Measurements from ENCODE around the gene CYTH1.

The CYTH1 gene

GRCh38 chr17:78734793-78735641 lies 47.1 kb downstream of the CYTH1 start:
- no peak for DNase-seq (ENCODE audit: low spot score)

GRCh38 chr17:78732354-78732753 lies 49.7 kb downstream of the CYTH1 start:
- DNase-seq (ENCODE audit: low spot score), result no peak

GRCh38 chr17:78731904-78732303 lies 50.2 kb downstream of the CYTH1 start:
- DNase-seq (ENCODE audit: low spot score), result no peak

- no peak for DNase-seq (ENCODE audit: low spot score)
Measured at GRCh38 chr17:78729641-78730040, 52.4 kb downstream of the CYTH1 start.

GRCh38 chr17:78728495-78728894 lies 53.6 kb downstream of the CYTH1 start:
- no peak for DNase-seq (ENCODE audit: low spot score)

DNA sequence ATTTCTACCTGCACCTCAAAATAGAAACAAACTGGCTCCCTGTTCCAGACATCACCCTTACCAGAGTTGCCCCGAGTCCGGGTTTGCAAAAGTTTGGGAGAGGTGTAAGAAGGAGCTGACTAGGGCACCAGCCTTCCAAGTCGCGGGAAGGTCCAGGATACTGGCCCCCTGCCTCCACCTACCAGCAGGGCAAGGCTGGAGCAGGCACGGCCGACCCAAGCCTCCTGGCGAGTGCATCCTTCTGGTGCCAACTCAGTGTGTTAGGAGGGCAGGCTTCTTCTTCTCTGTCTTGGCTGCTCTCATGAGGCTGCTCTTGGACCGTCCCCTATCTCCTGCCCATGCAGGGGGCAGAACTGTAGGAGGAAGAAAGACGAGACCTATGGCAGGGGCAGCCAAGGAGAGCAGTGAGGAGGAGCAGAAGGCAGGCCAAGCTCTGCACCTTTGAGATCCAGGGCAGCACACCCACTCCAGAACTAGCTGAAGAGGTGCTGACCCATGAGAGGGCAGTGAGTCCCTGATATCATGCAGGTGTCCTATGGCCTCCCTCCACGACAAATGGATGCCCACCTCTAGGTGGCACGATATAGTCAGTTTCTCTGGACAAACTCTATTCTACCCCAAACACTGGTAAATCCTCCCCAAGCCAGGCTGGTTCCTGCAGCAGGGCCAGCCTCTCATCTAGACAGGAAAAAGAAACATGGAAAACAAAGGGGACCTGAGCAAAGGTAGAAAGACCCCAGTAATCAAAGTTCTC lies 54.4 kb downstream of the CYTH1 start:
- DNase-seq (ENCODE audit: low spot score), result no peak

DNA sequence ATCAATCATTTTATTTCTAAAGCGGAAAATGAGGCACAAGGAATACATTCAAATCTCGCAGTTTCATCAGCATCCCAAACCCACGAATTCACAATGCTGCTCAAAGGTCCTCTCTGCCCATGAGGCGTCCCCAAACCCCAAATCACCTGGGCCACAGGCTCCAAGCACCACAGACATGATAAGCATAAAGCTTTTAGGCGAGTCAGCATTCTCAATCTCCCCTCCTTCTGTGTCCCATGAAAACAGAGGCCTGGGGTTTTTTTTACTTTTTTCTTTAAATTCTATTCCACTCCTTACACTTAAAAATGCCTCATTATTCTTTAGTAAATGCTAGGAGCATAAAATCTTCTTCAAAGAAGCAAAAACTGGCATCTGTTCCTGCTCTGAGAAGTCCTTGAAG lies 55.0 kb downstream of the CYTH1 start:
- no peak for DNase-seq (ENCODE audit: low spot score)

DNA sequence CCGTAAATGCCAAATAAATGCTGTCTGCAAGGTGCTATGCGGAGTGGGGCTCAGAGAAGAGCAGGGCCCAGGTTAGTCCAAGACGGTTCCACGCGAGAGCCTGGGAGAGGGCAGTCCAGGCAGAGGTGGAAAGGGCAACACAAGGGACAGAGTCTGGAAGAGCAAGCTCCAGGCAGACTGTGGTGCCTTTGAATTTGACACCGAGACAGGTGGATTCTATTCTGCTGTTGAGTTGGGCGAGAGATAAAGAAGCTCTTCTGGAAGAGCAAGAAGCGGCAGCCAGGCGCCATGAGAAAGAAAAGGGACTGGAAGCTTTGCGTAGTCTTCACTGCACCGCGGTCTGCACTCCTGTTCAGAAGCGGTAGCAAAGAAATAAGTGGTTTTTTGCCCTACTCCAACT lies 55.6 kb downstream of the CYTH1 start:
- DNase-seq (ENCODE audit: low spot score), result no peak

DNA sequence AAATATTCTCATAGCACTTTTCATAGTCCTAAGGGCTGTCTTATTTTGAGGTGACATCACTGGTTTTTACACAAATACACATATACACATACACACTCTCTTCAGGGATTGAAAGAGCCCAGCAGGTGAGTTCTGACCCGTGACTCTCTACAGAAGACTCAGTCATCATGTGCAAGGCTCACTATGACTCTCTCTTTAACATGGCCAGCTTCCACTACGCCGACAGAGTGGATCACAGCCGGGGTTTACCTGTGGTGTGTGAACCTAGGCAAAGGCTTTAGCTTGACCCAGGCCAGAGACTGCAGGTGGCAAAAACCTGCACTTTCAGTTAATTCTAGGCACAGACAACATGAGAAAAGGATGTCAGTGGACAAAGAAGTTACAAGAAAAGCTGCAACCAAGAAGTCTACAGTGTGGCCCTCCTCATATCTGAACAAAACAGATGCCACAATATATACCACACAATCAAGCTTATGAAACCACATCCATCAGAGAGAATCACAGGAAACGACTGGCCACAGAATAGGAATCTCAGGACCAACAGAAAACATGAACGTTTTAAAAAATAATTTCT lies 56.5 kb downstream of the CYTH1 start:
- DNase-seq (ENCODE audit: low spot score), result no peak

GRCh38 chr17:78724999-78725398 lies 57.1 kb downstream of the CYTH1 start:
- no peak for DNase-seq (ENCODE audit: low spot score)

DNA sequence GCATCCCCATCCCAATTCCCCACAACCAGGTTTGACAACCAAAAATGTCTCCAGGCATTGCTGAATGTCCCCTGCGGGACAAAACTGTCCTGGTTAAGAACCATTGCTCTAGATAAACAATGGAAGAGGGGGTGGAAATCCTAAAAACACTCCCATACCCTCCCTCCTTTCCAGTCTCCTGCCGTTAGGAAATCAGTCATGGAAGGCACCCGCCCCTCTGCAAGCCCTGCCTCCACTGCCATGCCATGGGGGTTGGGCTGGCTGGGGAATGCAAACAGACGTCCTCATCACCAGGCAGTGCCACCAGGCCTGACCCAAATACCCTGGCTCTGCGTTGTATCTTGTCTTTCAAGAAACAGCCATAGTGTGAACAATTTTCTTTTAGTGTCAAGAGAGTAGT lies 57.5 kb downstream of the CYTH1 start:
- no peak for DNase-seq (ENCODE audit: low spot score)

DNA sequence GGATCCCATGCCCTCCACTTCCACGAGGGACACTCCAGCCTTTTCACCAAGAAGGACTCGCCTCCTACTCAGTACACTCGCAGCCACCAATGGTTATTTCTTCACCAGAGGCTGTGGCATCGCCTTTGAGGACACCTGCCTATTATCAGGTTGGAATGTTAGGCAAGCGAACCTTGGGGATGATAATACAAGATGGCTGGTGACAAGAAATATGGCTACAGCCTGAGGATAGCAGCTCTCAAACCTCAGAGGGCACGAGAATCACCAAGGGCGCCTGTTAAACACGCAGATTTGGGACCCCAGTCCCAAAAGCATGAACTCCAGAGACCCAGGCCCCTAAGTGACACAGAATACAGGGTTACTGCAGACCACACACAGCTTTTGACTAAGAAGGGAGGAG lies 58.1 kb downstream of the CYTH1 start:
- DNase-seq (ENCODE audit: low spot score), result no peak

DNA sequence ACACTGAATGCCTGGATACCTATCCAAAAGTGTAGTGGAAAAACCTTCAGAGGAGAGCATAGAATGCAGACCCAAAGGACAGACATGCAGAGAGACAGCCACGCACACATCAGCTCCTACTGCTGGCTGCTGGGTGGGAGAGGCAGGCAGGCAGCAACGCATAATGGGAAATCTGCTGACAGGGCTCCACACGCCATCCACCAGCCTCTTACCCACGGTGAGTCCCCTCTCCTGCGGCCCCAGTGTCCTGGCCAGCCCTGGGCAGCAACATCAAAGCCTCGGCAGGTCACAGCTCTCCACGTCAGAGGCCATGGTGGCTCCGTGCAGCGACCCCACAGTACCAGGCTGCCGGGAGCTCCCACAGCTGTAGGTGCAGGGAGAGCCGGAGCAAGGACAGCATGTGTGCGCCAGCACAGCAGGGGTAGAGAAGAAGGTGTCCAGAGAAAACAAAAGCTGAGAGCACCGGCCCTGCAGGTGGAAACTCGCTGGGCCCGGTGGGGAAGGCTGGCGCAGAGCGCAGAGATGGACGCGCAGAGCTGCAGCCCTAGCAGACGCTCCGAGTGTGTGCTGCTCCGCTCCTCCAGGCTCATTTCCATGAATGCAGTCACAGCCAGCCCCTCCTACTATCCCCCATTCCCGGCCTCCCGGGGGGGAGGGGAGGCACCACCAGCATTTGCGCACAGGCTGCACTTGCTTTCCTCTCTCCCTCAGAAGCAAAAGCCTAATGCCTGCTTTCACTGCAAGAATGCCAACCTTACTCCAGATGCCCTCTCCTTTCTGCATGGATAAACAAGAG lies 58.9 kb downstream of the CYTH1 start:
- no peak for DNase-seq (ENCODE audit: low spot score)

GRCh38 chr17:78722246-78722761 lies 59.8 kb downstream of the CYTH1 start:
- no peak for DNase-seq (ENCODE audit: low spot score)

- no peak for DNase-seq (ENCODE audit: low spot score)
Measured at GRCh38 chr17:78719630-78720298, 62.3 kb downstream of the CYTH1 start.

GRCh38 chr17:78718575-78719208 lies 63.4 kb downstream of the CYTH1 start:
- no peak for DNase-seq (ENCODE audit: low spot score)

GRCh38 chr17:78717431-78717980 lies 64.6 kb downstream of the CYTH1 start:
- DNase-seq (ENCODE audit: low spot score), result no peak

GRCh38 chr17:78716814-78717393 lies 65.2 kb downstream of the CYTH1 start:
- DNase-seq (ENCODE audit: low spot score), result peak; percentile 22

DNA sequence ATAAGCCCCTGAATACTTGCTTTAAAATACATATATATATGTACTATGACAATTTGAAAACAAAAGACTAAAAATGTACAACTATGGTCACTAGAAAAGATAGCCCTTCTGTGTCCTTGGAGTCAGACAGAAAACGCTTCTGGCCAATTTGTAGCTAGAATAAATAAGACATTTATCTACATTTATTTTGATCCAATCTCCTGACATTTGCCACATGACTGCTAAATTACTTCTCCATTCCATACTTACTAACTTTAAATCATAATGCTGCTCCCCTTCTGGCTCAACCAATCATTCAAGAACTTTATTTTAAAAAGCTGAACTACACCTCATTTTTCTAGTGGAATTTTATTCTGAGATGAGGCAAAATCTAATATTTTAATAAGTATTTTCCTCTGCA lies 65.8 kb downstream of the CYTH1 start:
- no peak for DNase-seq (ENCODE audit: low spot score)

DNA sequence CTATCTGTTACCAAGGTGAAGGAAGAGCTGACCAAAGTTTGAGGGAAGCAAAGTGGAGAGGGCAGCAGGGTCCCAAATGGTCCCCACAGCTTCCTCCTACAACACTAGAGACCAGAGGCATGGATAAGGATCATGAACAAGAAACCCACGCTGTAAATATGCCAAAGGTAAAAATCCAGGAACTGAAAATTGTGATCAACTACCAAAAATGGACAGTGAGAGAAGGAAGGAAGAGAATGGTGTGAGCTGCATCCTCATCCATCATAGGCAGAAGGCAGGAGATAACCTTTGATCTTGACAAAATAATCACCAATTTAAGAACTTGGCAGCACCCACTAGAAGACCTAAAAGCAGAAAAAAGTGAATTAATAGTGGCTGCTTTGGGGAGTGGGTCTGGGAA lies 66.2 kb downstream of the CYTH1 start:
- DNase-seq (ENCODE audit: low spot score), result no peak

Data from CD4-positive, alpha-beta T cell treated with Interleukin-6 at 100 ng/mL for 8 hours (primary cell).